CD4-positive, alpha-beta T cell treated with Interleukin-4 for 4 hours (primary cell): Measurements from ENCODE around the gene MAP2K6.

Experiments
- DNase-seq: peaks from one replicate; pipeline ENCODE4 v3.0.0-alpha.2; 2020

Gene MAP2K6

DNA sequence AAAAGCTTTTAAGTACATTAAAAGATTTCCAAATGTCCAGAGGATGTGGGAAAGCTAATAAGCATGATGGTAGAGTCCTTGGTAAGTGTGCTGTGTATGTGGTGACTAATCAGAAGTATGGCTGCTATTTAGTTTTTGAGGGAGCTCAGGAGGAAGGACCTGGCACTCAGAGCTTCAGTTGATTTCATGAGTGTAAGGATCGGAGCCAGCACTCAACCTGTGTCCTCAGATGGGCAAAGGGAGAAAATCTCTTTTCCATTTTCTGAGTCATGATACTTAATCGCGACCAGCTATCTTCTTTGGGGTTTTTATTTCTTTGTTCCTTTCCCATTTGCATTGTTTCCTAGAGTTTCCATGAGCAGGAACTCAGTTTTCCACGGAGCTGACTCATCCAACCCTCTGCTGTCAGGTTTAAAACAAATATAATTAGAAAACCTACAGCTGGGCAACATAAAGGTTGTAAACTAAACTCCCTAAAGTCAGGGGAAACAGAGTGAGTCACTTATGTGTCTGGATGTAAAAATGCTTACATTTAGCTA lies 125.4 kb downstream of the MAP2K6 start:
- no peak for DNase-seq

GRCh38 chr17:69540356-69540755 lies 125.9 kb downstream of the MAP2K6 start:
- DNase-seq: no peak

DNA sequence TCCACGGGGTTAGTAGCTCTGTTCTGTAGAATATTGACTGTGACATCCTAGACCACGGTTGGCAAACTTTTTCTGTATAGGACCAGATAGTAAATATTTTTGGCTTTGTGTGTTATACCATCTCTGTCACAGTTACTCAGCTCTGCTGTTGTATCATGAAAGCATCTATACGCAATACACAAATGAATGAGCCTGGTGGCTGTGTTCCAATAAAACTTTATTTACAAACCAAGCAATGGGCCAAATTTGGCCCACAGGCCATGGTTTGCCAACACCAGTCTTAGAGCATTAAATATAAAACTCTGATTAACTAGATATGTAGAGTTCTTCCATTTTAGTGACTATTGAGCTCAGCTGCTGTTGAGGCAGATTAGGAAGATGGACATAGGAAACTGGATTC lies 132.7 kb downstream of the MAP2K6 start:
- no peak for DNase-seq

- no peak for DNase-seq
Measured at GRCh38 chr17:69547947-69548346, 133.4 kb downstream of the MAP2K6 start.

DNA sequence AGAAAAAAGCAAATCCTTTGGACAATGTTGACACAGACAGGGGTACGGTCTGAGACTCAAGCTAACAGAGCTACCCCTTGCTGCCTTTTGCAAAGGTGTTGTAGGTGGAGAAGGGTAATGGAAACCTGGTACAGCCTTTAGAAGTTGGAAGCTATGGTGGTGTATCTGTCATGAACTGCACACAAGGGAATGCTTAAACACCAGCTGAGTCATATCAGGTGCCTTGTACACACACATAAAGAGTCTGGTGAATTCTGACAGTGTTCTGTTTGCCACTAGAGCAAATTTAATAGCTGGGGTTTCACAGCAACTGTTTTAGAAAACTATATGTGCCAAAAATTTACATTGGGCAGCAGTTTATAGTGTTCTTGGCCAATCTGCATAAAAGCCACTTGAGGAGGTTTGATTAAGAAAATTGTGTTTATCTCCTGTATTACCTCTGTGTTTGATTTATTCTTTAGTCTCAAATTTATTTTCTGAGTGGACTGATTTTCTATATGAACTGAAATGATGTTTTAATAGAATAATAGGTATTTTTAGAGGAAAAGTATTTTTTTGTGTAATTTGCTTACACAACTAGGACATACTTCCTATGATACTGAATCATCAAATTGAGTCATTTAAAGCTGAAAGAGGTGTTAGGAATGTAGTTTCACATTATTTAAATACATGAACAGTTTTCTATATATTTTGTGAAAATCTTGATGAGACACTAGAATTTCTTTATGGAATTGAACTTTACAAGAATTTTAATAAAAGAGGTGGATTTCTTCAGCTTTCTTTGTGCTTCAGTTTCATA lies 136.9 kb downstream of the MAP2K6 start:
- no peak for DNase-seq

GRCh38 chr17:69552986-69553667 lies 138.6 kb downstream of the MAP2K6 start:
- no peak for DNase-seq

GRCh38 chr17:69555056-69555455 lies 140.6 kb downstream of the MAP2K6 start:
- no peak for DNase-seq

DNA sequence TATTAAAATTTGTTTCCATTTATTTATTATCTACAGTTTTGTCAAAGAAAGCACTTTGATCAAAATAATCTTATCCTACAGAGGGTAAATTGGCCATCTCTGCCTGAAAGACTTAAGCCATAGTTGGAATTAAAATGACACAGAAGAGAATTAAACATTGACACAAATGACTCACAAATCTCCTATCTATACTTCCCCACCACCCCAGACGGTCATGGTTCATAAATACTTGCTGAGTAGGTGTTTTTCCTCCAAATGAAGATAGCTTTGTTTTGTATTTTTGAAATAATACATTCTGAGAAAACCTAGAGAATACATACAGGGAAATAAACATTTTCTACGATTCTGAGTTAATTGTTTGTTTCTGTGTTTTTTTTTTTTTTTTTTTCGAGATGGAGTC lies 142.8 kb downstream of the MAP2K6 start:
- DNase-seq: no peak

DNA sequence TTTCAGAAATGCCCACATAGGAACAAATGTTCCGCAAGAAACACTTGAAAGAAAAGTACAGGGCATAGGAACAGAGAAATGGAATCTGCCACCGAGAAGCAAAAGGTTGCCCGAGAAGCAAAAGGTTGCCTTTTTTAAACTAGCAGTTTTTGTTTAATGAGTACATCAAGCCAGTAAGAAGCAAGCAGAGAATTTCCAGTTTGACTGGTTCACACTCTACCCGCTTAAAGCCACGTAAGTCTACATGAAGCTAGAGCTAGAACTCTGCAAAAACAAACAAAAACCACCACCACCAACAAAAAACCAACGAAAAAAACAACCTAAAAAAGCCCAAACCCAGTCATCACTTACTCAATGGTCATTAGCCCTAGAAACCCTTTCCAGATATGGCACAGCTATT lies 144.3 kb downstream of the MAP2K6 start:
- DNase-seq: no peak

DNA sequence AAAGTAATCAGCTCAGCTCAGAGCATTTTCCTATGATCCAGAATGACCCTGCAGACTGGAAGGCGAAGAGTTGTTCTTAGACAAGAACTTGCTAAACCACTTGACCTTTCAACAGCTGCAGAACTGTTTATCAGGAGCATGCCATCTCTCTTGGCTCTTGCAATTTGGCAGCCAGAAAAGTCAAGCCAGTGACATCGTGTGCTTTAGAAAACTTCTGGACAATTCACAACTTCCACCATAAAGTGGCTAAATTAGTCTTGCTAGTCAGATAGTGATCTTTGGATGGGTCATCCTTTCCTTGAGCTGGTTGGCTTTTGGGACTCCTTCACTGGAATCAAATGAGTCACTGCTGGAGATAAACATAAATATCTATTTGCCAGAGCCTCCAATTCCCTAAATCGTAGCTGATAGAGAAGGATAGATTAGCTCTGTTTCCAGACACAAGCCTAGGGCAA lies 146.5 kb downstream of the MAP2K6 start:
- DNase-seq: no peak

GRCh38 chr17:69561462-69561861 lies 147.0 kb downstream of the MAP2K6 start:
- DNase-seq: no peak

DNA sequence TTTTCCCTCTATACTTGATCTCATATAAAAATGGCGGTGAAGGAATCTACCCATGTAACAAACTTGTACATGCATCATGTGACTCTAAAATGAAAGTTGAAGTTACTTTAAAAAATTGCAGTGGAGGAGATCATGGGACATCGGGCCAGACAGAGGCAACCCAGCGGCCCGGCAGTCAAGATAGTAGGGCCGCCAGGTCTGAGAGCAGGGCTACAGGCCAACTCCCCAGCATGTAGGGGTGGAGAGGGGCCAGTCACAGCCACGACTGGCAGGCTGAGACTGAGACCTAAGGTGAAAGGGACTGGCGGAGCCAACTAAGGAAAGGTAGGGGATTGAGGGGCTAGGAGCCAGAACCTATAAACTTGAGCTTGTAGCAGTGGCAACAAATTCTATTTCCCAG lies 150.9 kb downstream of the MAP2K6 start:
- DNase-seq: no peak

DNA sequence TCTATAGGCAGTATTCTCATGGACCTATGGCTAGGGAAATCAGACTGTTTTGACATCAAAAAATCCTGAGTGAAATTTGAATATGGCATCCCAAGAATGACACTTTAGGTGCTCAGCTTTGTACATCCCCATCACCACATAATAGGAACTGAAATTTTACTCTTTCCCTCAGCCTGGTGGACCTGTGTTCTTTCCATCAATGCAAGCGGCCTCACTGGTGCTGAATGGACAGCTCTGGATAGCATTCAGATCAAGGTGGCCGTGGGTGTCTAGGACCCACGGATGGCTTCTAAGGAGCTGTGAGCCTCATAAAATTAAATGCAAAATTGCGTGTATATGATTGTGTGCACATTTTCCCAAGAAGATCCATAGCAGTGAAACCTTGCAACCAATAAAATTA lies 152.6 kb downstream of the MAP2K6 start:
- DNase-seq: no peak

GRCh38 chr17:69572747-69573146 lies 158.2 kb downstream of the MAP2K6 start:
- no peak for DNase-seq

- DNase-seq: no peak
Measured at GRCh38 chr17:69573396-69573795, 158.9 kb downstream of the MAP2K6 start.

DNA sequence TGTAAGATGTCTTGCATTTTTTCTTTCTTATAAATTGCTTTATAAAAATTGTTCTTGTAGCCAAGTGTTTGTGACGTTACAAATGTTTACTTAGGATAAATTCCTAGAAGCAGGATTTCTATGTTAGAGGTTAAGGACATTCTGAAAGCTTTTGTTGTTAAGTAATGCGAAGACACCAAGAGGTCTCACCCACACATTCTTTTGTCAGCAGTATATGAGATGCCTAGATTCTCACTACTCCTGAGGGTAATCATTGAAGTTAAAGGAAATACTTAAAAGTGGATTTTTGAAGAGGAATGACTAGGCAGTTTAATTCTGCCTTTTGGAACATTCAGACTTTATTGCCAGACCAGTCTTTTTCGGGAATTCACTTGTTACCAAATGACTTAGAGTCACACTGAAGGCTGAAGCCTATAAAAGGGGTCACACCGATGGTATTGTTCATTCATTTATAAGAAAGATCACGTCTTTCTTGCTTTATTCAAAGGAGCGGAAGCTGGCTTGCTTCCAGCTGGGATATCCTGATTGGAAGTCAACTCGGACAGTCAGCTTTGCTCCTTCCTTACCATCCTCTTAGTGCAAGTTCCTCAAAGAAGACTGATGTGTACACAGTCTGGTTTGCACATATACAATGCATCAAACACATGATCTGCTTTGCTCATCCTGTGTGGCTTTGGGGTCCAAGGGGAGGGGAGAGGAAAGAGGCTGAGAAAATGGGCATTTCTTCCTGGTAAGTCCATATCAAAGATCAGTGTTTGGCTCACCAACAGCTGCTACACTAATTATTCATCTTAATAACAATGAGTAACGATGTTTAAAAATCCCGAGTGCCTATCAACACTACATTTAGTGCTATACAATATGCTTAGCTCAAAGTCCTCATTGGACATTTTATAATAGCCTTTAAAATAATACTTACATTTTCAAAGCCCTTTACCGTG lies 160.0 kb downstream of the MAP2K6 start:
- no peak for DNase-seq

- DNase-seq: no peak
Measured at GRCh38 chr17:69575346-69575761, 160.9 kb downstream of the MAP2K6 start.

GRCh38 chr17:69577098-69577497 lies 162.6 kb downstream of the MAP2K6 start:
- DNase-seq: no peak

DNA sequence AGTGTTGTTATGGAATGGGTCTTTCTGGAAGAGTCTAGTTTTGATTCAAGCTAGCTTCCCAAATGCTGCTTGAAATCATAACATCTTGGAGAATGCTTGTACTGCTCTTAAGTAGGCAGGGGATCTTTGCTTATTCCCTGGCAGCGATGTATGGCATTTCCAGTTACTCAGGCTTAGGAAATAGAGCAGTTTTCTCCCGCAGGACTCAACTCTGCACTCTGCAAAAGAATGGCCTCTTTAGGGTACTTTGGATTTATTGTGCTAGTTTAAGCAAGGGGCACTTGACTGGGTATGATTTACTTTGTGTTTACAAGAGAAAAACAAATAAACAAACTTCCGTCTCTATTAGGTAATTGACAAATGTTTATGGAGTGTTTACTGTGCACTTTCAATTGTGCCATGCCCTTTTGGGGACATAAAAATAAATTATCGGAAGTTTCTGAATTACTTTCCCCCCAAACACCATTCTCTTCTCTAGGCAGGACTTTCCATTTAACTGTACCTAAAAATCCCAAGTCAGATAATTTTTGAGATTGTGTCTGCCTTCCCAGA lies 164.0 kb downstream of the MAP2K6 start:
- no peak for DNase-seq

GRCh38 chr17:69579961-69580677 lies 165.6 kb downstream of the MAP2K6 start:
- DNase-seq: no peak

DNA sequence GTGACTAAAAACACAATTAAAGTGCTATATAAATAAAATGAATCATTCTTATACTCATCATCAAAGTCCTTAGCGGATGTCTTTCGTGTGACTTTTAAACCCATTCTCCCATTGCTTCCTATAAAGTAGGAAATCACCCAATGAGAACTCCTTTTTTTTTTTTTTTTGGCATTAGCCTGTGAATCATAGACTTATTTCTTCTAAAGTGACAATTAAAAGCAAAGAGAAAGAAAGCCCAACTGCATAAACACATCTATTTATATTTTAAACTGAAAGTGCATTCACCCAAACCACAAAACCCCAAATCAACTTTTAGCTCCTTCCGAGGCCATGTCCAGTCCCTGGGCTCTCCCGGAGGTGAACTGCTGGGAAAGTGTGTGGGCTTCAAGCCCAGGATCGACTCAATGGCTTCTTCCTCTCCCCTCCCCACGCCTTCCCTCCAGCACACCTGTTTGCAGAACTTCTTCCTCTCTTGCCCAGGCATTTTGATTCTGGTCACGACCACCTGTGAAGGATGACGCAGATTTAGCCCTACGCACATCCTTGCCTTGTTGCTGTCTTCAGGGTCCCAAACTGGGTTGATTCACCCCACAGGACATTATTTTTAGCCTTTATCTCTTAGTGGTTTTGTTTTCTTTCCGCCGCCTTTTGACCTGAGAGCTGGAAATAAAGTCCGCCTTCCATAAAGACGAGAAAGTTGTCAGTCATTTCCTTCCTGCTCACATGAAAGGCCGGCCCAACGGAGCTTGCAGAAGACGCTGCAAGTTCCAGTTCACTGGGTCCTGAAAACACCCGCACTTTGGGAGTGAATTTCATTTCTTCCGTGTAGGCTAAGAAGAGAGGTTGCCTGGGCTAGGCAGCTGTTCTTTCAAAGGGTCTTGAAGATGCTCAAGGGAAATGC lies 166.8 kb downstream of the MAP2K6 start:
- DNase-seq: no peak
